Fibroblast of the aortic adventitia (primary cell): ENCODE results near the gene ZZZ3. TPM values are rescaled to one million over a fixed set of nuclear protein-coding genes. Genes with fewer than 3 reads are reported as not detected.

ENCODE experiments used
- DNase-seq: peaks from one replicate; pipeline ENCODE4 v3.0.0-alpha.2; 2010; ENCODE audit warnings: low read depth
- H3K4me3 ChIP-seq: 2 replicates; pipeline ENCODE4 v1.5.1; 2011; ENCODE audit warnings: low read depth, mild to moderate bottlenecking, control low read depth, low read length, moderate library complexity
- CTCF ChIP-seq: IDR thresholded peaks from 2 replicates; pipeline ENCODE4 v1.5.1; 2011; ENCODE audit warnings: mild to moderate bottlenecking, low read length, control low read depth, inconsistent platforms; ENCODE audit not compliant: insufficient read depth
- total RNA-seq: library from RNA; depleted of rRNA; stranded (reverse); fragments of >200 nt; gene quantifications from 2 replicates; pipeline ENCODE4 v1.2.3, GENCODE V29; 2012; ENCODE audit warnings: low replicate concordance

ZZZ3 gene
- total RNA-seq, 1 donor: 72.4 TPM

- H3K4me3 ChIP-seq: no peak overlapping the region
- TF ChIP-seq CTCF: no peak
- DNase-seq: no peak
These were observed 12.1 kb downstream of the ZZZ3 start for GRCh38 chr1:77670330-77670729.

GRCh38 chr1:77668924-77669449, 13.5 kb downstream of the ZZZ3 start:
- no peak overlapping the region for H3K4me3 ChIP-seq
- no peak for DNase-seq
- no peak for TF ChIP-seq CTCF

- DNase-seq: no peak
- no peak for TF ChIP-seq CTCF
- H3K4me3 ChIP-seq: no peak overlapping the region
These were observed 17.4 kb downstream of the ZZZ3 start for GRCh38 chr1:77664939-77665516.

DNA sequence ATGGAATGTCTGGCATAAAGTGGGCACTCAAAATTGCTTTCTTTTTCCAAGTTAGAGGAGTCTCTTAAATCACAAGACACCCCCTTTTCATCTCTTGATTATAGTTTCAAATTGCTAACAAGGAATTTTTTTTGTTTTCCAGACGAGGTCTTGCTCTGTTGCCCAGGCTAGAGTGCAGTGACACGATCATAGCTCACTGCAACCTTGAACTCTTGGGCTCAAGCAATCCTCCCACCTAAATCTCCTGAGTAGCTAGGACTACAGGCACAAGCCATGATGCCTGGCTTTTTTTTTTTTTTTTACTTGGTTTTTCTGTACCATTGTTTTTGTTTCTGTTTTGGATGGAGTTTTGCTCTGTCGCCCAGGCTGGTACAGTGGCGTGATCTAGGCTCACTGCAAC, 20.8 kb downstream of the ZZZ3 start:
- no peak for TF ChIP-seq CTCF
- no peak overlapping the region for H3K4me3 ChIP-seq
- DNase-seq: no peak

DNA sequence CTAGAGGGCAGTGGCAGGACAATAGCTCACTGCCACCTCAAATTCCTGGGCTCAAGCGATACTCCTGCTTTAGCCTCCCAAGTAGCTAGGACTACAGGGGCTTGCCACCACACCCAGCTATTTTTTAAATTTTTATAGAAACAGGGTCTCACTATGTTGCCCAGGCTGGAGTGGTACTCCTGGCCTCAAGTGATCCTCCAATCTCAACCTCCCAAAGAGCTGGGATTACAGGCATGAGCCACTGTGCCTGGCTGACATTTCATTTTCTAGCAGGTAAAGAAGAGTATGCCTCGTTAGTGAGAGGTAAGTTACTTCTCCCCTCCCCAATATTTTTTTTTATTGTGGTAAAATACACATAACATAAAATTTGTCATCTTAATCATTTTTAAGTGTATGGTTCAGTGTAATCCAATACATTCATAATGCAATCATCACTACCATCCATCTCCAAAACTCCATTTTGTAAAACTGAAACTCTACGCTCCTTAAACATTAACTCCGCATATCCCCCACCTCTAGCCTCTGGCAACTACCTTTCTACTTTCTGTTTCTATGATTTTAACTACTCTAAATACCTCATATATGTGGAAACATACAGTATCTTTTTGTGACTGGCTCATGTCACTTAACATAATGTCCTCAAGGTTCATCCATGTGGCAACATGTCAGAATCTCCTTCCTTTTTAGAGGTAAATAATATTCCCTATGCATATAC, 22.4 kb downstream of the ZZZ3 start:
- TF ChIP-seq CTCF: no peak
- DNase-seq: no peak

DNA sequence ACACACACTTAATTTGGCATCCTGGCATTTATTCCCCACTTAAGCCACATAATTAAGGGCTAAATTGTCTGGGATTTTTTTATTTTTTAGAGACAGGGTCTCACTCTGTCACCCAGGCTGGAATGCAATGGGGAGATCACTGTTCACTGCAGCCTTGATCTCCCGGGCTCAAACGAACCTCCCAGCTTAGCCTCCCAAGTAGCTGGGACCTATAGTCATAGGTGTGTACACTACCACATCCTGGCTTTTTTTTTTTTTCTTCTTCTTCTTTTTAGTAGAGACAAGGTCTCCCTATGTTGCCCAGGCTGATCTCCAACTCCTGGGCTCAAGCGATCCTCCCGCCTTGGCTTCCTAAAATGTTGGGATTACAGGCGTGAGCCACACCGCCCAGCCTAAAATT, 24.2 kb downstream of the ZZZ3 start:
- no peak overlapping the region for H3K4me3 ChIP-seq
- DNase-seq: no peak
- no peak for TF ChIP-seq CTCF

More for the DNA sequence above, 22.4 kb downstream of the ZZZ3 start:
- no peak overlapping the region for H3K4me3 ChIP-seq
